Muscle of leg (tissue), 11 donors: ENCODE data around the gene SEC14L5. TPM values are rescaled to one million over a fixed set of nuclear protein-coding genes. Genes with fewer than 3 reads are reported as not detected.

ENCODE experiments used
- DNase-seq: peaks from one replicate; pipeline ENCODE4 v3.0.0; 2013
- H3K27ac ChIP-seq: one replicate; pipeline ENCODE4 v1.5.1; 2013; ENCODE audit warnings: mild to moderate bottlenecking, low read length, control low read depth
- H3K27me3 ChIP-seq: one replicate; pipeline ENCODE4 v1.6.1; 2013; ENCODE audit warnings: low read length; ENCODE audit not compliant: control insufficient read depth, insufficient read depth
- H3K36me3 ChIP-seq: one replicate; pipeline ENCODE4 v1.6.1; 2013; ENCODE audit warnings: low read length; ENCODE audit not compliant: control insufficient read depth, insufficient read depth
- H3K4me1 ChIP-seq: one replicate; pipeline ENCODE4 v1.6.1; 2013; ENCODE audit warnings: low read length; ENCODE audit not compliant: control insufficient read depth, insufficient read depth
- H3K4me3 ChIP-seq: one replicate; pipeline ENCODE4 v1.5.1; 2013; ENCODE audit warnings: low read length, control low read depth
- H3K9me3 ChIP-seq: replicated peaks from 2 replicates; pipeline ENCODE4 v1.6.1; 2013; ENCODE audit warnings: low read depth, low read length; ENCODE audit not compliant: control insufficient read depth
- WGBS: methylation state at CpG from one replicate; pipeline ENCODE4 v1.1.5; 2013; ENCODE audit warnings: missing lambda C conversion rate; ENCODE audit not compliant: insufficient coverage; 5-methylcytosine and 5-hydroxymethylcytosine counted together
- polyA plus RNA-seq, 8 donors: library from polyadenylated mRNA; unstranded; fragments of 120-200 nt; gene quantifications; one replicate each; pipeline versions ENCODE4 v1.2.1 to v1.2.3, GENCODE V29; 2013; ENCODE audit warnings: inconsistent platforms in 1 of 8, low replicate concordance in 1 of 8; ENCODE audit not compliant: insufficient read length in 8 of 8, insufficient read depth in 1 of 8
- total RNA-seq: library from RNA; stranded (reverse); fragments of 120-200 nt; gene quantifications from one replicate; pipeline ENCODE4 v1.2.4, GENCODE V29; 2013

The SEC14L5 gene
- total and polyA plus RNA-seq, 9 donors: 0.40 to 1.00 (median 0.84) TPM

DNA sequence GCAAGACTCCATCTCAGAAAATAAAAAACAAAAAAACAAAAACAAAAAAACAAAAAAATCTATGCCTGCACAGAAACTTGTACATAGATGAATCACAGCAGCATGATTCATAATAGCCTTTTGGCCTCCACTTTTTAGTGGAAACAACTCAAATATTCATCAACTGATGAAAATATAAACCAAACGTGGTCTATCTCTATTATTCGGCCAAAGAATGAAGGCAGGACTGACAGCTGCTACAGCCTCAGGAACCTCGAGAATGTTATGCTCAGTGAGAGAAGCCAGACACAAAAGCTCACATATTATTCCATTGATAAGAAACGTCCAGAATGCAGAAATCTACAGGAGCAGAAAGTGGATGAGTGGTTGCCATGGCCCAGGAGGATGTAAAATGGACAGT, 41.0 kb upstream of the SEC14L5 start:
- H3K27me3 ChIP-seq: peaks cover 7% of the 10 kb centered on the region
- WGBS: 56% methylated on average over 2 of the region's 4 CpGs
- no peaks in the 10 kb centered on the region for H3K4me1 ChIP-seq
- no peak overlapping the region for H3K4me3 ChIP-seq
- no peak for DNase-seq
- no peaks in the 10 kb centered on the region for H3K36me3 ChIP-seq
- H3K27ac ChIP-seq: no peak overlapping the region
- no peaks in the 10 kb centered on the region for H3K9me3 ChIP-seq

DNA sequence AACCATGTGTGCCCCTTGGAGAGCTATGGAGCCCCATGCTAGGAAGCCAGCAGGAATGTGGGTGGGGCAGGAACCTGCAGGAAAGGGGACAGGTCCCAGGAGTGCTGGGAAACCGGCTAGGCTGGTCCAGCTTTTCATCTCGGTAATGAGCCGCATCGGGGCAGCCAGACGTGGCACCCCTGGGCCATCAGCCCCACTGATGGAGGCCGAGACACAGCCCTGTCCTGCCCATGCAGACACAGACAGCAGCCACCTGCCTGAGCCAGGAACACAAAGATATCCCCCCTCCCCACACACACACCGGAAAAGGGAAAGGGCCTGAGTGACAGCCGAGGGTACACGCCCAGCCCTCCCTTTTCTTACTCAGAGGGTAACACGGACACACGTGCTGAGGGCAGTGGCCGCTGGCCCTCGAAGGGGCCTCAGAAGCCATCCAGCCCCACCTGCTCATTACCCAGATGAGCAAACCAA, 39.3 kb upstream of the SEC14L5 start:
- Histone ChIP-seq H3K4me1 (no peaks in the 10 kb centered on the region), H3K27me3 (peaks cover 7% of the 10 kb centered on the region), H3K36me3 (no peaks in the 10 kb centered on the region), H3K9me3 (no peaks in the 10 kb centered on the region), H3K27ac (no peak overlapping the region), H3K4me3 (no peak overlapping the region)
- WGBS: 37% methylated on average over 12 of the region's 13 CpGs
- DNase-seq: no peak

DNA sequence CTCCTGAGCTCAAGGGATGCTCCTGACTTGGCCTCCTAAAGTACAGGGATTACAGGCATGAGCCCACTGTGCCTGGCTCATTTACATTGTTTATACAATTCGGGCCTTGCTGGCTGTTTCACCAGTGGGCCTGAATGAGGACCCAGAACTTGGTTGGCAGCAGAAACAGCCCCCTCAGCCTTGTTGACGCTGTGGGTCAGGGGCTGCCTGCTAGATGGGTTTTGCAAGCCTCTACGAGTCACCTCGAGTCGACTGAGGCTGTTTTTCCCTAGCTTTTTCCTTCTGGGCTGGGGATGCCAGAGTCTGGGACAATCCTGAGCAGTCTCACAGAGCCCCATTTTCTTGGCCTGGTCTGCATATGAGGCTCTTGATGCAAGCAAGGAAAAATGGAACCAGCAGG, 37.3 kb upstream of the SEC14L5 start:
- H3K4me3 ChIP-seq: no peak overlapping the region
- H3K36me3 ChIP-seq: no peaks in the 10 kb centered on the region
- H3K27me3 ChIP-seq: peaks cover 7% of the 10 kb centered on the region
- H3K27ac ChIP-seq: no peak overlapping the region
- peaks cover 5% of the 10 kb centered on the region for H3K4me1 ChIP-seq
- no peak for DNase-seq
- 52% methylated on average over 5 of the region's 5 CpGs for WGBS
- no peaks in the 10 kb centered on the region for H3K9me3 ChIP-seq

DNA sequence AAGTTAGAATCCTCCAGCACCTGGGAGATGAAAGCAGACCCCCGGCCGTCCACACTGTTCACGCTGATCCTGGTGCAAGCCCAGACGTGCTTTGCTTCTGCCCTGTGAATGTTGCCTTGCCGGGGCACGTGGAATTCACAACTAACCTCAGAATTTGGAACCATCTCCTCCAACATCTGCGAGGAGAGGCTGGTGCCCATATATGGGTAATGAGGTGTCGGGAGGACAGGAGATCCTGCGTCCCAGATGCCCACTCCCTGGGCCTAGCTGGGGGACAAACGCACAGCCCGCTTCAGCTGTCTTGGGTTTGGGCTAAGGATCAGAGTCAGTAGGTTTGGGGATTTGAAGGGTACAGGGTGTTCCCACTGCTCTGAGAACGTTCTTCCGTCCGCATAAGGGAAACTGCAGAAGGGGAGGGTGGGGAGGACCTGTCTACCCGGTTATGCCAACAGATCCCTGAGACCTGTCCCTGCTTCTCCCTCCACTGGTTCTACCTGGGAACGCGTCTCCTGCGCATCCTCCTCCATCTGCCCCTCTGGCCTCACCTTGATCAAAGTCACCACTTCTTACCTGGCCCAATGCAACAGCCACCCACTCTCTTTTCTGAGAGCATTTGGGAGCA, 35.3 kb upstream of the SEC14L5 start:
- H3K27ac ChIP-seq: no peak overlapping the region
- H3K27me3 ChIP-seq: peaks cover 7% of the 10 kb centered on the region
- 48% methylated on average over 11 of the region's 18 CpGs for WGBS
- H3K9me3 ChIP-seq: peaks cover 12% of the 10 kb centered on the region
- H3K4me1 ChIP-seq: peaks cover 5% of the 10 kb centered on the region
- H3K4me3 ChIP-seq: no peak overlapping the region
- DNase-seq: no peak
- no peaks in the 10 kb centered on the region for H3K36me3 ChIP-seq

DNA sequence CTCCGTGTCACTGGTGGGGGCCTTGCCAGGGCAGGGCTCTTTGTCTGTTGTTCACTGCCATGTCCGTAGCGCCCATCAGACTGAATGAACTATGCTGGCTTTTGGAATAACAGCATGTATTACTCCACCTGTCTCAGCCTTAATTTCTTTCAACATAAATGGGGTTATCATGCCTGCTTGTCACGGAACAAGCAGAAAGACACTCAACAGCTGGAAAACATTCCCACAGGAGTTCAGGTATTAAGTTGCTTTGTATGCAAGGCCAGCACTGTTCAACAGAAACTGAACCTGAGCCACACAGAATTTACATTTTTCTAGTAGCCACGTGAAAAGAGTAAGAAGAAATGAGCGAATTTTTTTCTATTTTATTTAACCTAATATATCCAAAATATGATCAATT, 34.3 kb upstream of the SEC14L5 start:
- Histone ChIP-seq H3K27me3 (peaks cover 4% of the 10 kb centered on the region), H3K4me3 (no peak overlapping the region), H3K4me1 (peaks cover 5% of the 10 kb centered on the region), H3K27ac (no peak overlapping the region), H3K36me3 (no peaks in the 10 kb centered on the region), H3K9me3 (peaks cover 12% of the 10 kb centered on the region)
- 72% methylated on average over 2 of the region's 6 CpGs for WGBS
- DNase-seq: no peak

DNA sequence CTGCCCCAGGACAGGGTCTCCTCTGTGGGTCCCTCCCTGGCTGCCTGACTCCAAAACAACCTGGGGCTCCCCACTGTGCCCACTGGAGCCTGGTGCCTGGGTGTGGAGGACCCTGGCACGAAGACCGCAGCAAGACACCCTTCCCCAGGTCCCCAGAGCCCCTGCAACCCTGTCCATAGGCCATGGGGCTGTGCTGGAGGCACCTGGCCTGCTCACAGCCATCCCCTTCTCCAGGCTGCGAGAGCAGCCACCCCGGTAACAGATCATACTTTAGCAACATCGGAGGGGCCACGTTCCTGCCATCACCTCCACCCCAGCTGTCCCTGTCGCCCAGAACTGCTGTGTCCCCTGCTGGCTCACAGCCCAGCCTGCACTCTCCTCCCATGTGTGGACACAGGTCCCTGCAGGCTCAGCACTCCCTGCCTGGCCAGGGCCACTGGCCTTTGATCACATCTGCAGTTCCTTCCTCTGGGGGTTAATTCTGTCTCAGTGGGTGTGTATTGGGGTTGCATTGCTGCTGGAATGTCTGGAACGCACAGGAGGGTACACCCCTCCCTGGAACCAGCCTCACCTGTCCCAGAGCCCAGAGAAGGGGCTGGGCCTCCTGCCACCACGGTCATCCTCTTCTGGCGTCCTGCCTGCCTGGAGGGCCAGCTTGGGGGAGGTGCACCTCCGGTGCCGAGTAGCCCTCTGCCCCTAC, 33.4 kb upstream of the SEC14L5 start:
- H3K9me3 ChIP-seq: peaks cover 12% of the 10 kb centered on the region
- 29% methylated on average over 10 of the region's 12 CpGs for WGBS
- no peak overlapping the region for H3K4me3 ChIP-seq
- H3K27me3 ChIP-seq: peaks cover 2% of the 10 kb centered on the region
- H3K4me1 ChIP-seq: peaks cover 5% of the 10 kb centered on the region
- H3K27ac ChIP-seq: no peak overlapping the region
- no peak for DNase-seq
- no peaks in the 10 kb centered on the region for H3K36me3 ChIP-seq

DNA sequence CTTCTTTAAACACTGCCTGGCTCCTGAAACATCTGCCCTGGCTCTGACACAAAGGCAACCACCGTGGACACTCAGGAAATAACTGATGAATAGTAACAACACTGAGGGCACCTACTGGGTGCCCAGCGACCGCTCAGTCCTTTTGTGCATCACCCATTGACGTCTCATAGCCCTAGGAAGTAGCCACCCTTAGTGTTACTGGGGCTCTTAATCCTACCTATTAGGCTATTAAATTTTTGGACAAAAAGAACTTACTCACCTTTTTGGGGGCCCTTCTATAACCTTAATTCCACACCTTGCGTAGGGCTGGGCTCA, 32.9 kb upstream of the SEC14L5 start:
- Histone ChIP-seq H3K4me3 (no peak overlapping the region), H3K4me1 (peaks cover 5% of the 10 kb centered on the region), H3K36me3 (no peaks in the 10 kb centered on the region), H3K27ac (no peak overlapping the region), H3K9me3 (peaks cover 12% of the 10 kb centered on the region), H3K27me3 (peaks cover 2% of the 10 kb centered on the region)
- no peak for DNase-seq
- WGBS: 79% methylated on average over 2 of the region's 5 CpGs

DNA sequence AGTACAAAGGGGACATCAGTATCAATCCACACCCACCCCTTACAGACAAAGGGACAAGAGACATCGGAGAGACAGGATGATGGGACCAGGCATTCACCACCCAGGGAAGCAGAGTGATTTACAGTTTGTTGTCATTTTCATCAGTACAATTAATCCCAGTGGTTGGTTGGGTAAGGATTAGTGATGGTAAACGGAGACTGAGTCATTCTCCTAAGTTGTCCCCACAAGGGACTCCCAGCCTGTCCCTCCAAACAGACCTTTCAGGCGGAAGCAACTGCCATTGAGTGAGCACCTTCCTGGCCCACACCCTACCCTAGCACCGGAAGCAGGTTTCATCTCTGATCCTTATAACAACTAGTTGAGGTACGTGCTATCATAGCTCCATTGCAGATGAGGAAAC, 32.3 kb upstream of the SEC14L5 start:
- no peak for DNase-seq
- 100% methylated on average over 1 of the region's 5 CpGs for WGBS
- Histone ChIP-seq H3K27ac (no peak overlapping the region), H3K4me1 (peaks cover 5% of the 10 kb centered on the region), H3K9me3 (peaks cover 12% of the 10 kb centered on the region), H3K4me3 (no peak overlapping the region), H3K27me3 (peaks cover 8% of the 10 kb centered on the region), H3K36me3 (no peaks in the 10 kb centered on the region)

DNA sequence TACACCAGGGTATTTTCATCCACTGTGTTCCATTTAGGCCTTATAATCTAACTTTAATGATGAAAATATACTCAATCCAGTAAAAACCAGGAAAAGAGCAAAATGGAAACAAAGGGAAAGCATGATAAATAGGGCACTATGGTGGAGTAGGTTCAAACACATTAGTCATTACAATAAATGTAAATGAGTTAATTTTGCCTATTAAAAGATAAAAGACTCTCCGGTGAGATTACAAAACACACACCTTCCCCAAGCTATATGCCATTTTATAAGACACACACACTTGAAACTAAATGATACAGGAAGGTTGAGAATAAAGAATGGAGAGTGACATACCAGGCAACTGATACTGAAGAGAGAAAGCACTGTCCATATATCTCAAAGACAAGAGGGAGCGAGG, 31.2 kb upstream of the SEC14L5 start:
- Histone ChIP-seq H3K36me3 (no peaks in the 10 kb centered on the region), H3K4me1 (peaks cover 5% of the 10 kb centered on the region), H3K9me3 (peaks cover 12% of the 10 kb centered on the region), H3K27ac (no peak overlapping the region), H3K27me3 (peaks cover 15% of the 10 kb centered on the region), H3K4me3 (no peak overlapping the region)
- DNase-seq: no peak
- 80% methylated on average over 1 of the region's 2 CpGs for WGBS

DNA sequence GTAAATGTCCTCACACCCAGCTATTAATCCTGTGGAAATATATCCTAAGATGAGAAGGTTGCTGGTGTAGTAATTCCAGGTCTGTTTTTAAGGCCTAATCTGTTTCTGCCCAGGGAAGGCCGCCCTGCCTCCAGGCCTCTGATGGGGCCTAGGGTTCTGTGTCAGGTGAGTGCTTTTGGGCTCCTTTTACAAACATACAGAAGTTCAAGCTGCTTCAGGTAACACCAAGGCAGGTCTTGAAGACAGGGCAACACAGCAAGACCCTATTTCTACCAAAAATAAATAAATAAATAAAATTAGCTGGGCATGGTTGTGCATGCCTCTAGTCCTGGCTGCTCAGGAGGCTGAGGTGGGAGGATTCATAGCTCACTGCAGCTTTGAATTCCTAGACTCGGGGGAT, 30.5 kb upstream of the SEC14L5 start:
- H3K27me3 ChIP-seq: peaks cover 18% of the 10 kb centered on the region
- H3K9me3 ChIP-seq: peaks cover 12% of the 10 kb centered on the region
- H3K36me3 ChIP-seq: no peaks in the 10 kb centered on the region
- WGBS: 75% methylated on average over 1 of the region's 2 CpGs
- DNase-seq: no peak
- no peak overlapping the region for H3K4me3 ChIP-seq
- no peak overlapping the region for H3K27ac ChIP-seq
- H3K4me1 ChIP-seq: peaks cover 5% of the 10 kb centered on the region
